ENCODE results near the gene DNAH11.

Gene DNAH11

GRCh38 chr7:21893401-21893800 is 350.6 kb downstream of the DNAH11 start:
- TF ChIP-seq, protein P1, sequence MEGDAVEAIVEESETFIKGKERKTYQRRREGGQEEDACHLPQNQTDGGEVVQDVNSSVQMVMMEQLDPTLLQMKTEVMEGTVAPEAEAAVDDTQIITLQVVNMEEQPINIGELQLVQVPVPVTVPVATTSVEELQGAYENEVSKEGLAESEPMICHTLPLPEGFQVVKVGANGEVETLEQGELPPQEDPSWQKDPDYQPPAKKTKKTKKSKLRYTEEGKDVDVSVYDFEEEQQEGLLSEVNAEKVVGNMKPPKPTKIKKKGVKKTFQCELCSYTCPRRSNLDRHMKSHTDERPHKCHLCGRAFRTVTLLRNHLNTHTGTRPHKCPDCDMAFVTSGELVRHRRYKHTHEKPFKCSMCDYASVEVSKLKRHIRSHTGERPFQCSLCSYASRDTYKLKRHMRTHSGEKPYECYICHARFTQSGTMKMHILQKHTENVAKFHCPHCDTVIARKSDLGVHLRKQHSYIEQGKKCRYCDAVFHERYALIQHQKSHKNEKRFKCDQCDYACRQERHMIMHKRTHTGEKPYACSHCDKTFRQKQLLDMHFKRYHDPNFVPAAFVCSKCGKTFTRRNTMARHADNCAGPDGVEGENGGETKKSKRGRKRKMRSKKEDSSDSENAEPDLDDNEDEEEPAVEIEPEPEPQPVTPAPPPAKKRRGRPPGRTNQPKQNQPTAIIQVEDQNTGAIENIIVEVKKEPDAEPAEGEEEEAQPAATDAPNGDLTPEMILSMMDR (IDR thresholded peaks at IDR 0.05) = no peak
- no peak for TF ChIP-seq ZFX (IDR thresholded peaks at IDR 0.05; ENCODE audit: borderline replicate concordance)
- H3K27ac ChIP-seq = no peak overlapping the region

DNA sequence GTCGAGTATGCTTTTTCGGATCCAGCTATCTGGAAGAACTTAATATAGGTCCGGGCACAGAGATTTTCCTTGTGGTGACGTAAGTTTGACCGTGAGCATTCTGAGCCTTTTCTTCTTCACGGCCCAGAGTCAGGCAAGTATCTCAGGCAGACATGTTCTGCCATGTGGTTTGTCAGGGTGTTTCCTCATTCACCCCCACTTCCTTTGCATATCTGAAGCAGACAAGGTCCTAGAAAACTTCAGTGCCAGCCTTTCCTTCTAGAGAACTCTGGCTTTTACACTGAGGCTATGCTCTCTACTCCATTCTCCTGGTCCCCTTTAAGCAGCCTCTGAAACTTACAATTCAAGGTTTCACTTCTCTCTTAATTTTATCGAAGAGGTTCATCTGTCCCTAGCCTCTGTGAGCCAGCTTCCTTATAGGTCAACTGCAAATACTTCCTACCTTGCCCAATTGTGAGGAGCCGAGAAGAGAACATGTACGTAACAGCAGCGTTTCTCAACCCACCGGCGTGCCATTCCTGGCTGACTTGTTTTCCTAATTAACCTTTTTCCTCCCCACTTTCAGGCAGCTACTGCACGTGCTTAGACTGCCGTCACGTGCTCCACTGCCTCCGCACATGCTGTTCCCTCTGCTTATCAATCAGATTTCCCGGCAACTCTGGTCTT is 355.6 kb downstream of the DNAH11 start:
- no peak overlapping the region for H3K27ac ChIP-seq

GRCh38 chr7:21902240-21902639 is 359.4 kb downstream of the DNAH11 start:
- H3K27ac ChIP-seq = no peak overlapping the region
- TF ChIP-seq, protein P1 (IDR thresholded peaks at IDR 0.05) = no peak
- no peak for TF ChIP-seq ZFX (IDR thresholded peaks at IDR 0.05; ENCODE audit: borderline replicate concordance)

More for the DNA sequence above, 355.6 kb downstream of the DNAH11 start:
- TF ChIP-seq, protein P1 (IDR thresholded peaks at IDR 0.05) = no peak
- TF ChIP-seq ZFX (IDR thresholded peaks at IDR 0.05; ENCODE audit: borderline replicate concordance) = no peak

- TF ChIP-seq, protein P1 (IDR thresholded peaks at IDR 0.05) = no peak
- TF ChIP-seq ZFX (IDR thresholded peaks at IDR 0.05; ENCODE audit: borderline replicate concordance) = no peak
Measured at GRCh38 chr7:21903020-21903786, 360.4 kb downstream of the DNAH11 start.

GRCh38 chr7:21908746-21909145 is 365.9 kb downstream of the DNAH11 start:
- no peak overlapping the region for H3K27ac ChIP-seq
- no peak for TF ChIP-seq ZFX (IDR thresholded peaks at IDR 0.05; ENCODE audit: borderline replicate concordance)
- TF ChIP-seq, protein P1 (IDR thresholded peaks at IDR 0.05) = no peak

More at GRCh38 chr7:21903020-21903786, 360.4 kb downstream of the DNAH11 start:
- H3K27ac ChIP-seq = no peak overlapping the region

DNA sequence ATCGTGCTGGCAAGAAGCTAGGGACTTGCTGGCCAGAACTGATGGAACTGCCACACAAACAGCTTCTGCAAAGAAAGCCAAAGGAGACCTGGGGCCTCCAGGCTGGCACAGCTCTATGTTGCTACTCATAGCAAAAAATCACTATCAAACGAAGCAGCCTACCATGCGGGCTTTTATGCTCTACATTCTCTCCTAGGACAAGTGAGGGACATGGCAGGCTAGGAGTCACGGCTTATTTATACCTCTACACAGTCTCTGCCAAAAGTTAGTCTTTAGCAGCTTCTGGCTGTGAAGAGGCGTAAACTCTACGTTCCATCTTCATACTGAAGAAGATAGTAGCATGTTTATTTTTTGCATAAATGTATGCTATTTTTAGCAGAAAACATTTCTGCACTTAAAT is 367.4 kb downstream of the DNAH11 start:
- H3K27ac ChIP-seq = no peak overlapping the region
- TF ChIP-seq, protein P1 (IDR thresholded peaks at IDR 0.05) = no peak
- no peak for TF ChIP-seq ZFX (IDR thresholded peaks at IDR 0.05; ENCODE audit: borderline replicate concordance)

- no peak for TF ChIP-seq ZFX (IDR thresholded peaks at IDR 0.05; ENCODE audit: borderline replicate concordance)
- TF ChIP-seq, protein P1 (IDR thresholded peaks at IDR 0.05) = no peak
- H3K27ac ChIP-seq = no peak overlapping the region
Measured at GRCh38 chr7:21911341-21911875, 368.6 kb downstream of the DNAH11 start.
